Activated CD4-positive, CD25-positive, alpha-beta regulatory T cell (primary cell): ENCODE measurements around the gene KRTAP16-1.
"Not testable (repeated sequence)": the region's sequence is repeated elsewhere in the genome, so short reads cannot be mapped to it uniquely, and the experiment has no call there.

Source experiments
- DNase-seq, 4 experiments: peaks; one replicate each; lab custom pipeline; 2025; lab: John Stamatoyannopoulos, UW

The KRTAP16-1 gene

GRCh38 chr17:41301916-41302901, 6.9 kb downstream of the KRTAP16-1 start, which contains the start of gene KRTAP29-1:
Gene KRTAP29-1, minus strand, starts transcription at chr17:41302851. Its CDS starts 0 bp downstream, at chr17:41302851.
- no peak for DNase-seq

- DNase-seq: no peak
These were observed 7.8 kb downstream of the KRTAP16-1 start for GRCh38 chr17:41301204-41301790.

- no peak for DNase-seq
These were observed 10.5 kb downstream of the KRTAP16-1 start for GRCh38 chr17:41298458-41299135.

GRCh38 chr17:41296846-41297245, 12.3 kb downstream of the KRTAP16-1 start:
- DNase-seq: no peak

GRCh38 chr17:41294016-41294415, 15.1 kb downstream of the KRTAP16-1 start:
- no peak for DNase-seq

- no peak for DNase-seq
These were observed 22.1 kb downstream of the KRTAP16-1 start for GRCh38 chr17:41287050-41287449.

GRCh38 chr17:41284546-41284945, 24.6 kb downstream of the KRTAP16-1 start:
- DNase-seq: no peak

- no peak for DNase-seq
These were observed 25.1 kb downstream of the KRTAP16-1 start for GRCh38 chr17:41284043-41284442.

- DNase-seq: no peak
These were observed 30.7 kb downstream of the KRTAP16-1 start for GRCh38 chr17:41278176-41278955.

GRCh38 chr17:41275648-41276190, 33.4 kb downstream of the KRTAP16-1 start, which contains the start of gene KRTAP9-7:
Gene KRTAP9-7, plus strand, starts transcription at chr17:41275698. Its CDS starts 0 bp downstream, at chr17:41275698.
- DNase-seq: not testable (repeated sequence)

- no peak for DNase-seq
These were observed 37.3 kb downstream of the KRTAP16-1 start for GRCh38 chr17:41271858-41272257.

- not testable (repeated sequence) for DNase-seq
These were observed 37.8 kb downstream of the KRTAP16-1 start for GRCh38 chr17:41271323-41271722.

- no peak for DNase-seq
These were observed 41.4 kb downstream of the KRTAP16-1 start for GRCh38 chr17:41267711-41268110.

- DNase-seq: no peak
These were observed 44.0 kb downstream of the KRTAP16-1 start, which contains the start of gene KRTAP9-6 for GRCh38 chr17:41265078-41265477. Gene KRTAP9-6, plus strand, starts transcription at chr17:41265378. Its CDS starts 0 bp downstream, at chr17:41265378.

- no peak for DNase-seq
These were observed 44.5 kb downstream of the KRTAP16-1 start for GRCh38 chr17:41264599-41264998.

- DNase-seq: no peak
These were observed 45.9 kb downstream of the KRTAP16-1 start for GRCh38 chr17:41263212-41263611.

GRCh38 chr17:41258406-41258805, 50.7 kb downstream of the KRTAP16-1 start:
- DNase-seq: no peak
